ENCODE measurements around the gene KL.

KL gene

DNA sequence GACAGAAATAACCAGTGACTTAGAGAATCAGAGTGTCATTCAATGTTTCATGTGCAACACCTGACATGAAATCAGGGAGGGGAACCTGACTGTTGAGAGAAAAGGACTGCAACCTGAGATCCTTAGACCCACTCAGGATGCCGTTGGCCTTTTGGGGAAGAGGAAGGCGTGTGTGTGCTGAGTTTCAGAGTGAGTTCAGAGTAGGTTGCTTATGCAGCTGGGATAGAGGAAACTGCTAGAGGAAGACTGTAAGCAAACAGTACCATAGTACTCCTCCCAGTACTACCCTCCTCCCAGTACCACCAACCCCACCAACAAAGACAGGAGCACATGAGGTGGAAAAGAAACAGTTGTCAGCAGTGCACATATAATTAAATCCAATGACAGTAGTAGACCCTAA is 63.7 kb downstream of the KL start:
- H3K4me2 ChIP-seq (ENCODE audit: insufficient read depth, low read length, poor library complexity, severe bottlenecking), result no peak overlapping the region
- H3K36me3 ChIP-seq (replicated peaks in 1 of 2; ENCODE audit: control insufficient read depth in 2 of 2, insufficient read depth in 2 of 2, low read length in 2 of 2), result no peaks in the 10 kb centered on the region
- no CpG with 5 or more reads among the region's 2 CpGs for WGBS, 2 donors (ENCODE audit: extremely low coverage in 2 of 2, insufficient read length in 2 of 2, insufficient replicate concordance in 1 of 2)
- H2BK5ac ChIP-seq (ENCODE audit: low read length), result no peak overlapping the region
- DNase-seq (ENCODE audit: low spot score), result no peak
- H4K8ac ChIP-seq (ENCODE audit: low read depth, low read length), result no peak overlapping the region
- no peak overlapping the region for H2AFZ ChIP-seq (ENCODE audit: low read length)
- H2AK5ac ChIP-seq (ENCODE audit: low read depth, low read length), result no peak overlapping the region
- no peak overlapping the region for H3K18ac ChIP-seq (ENCODE audit: low read length)
- no peak overlapping the region for H3K14ac ChIP-seq (ENCODE audit: low read length)
- no peaks in the 10 kb centered on the region for H3K79me1 ChIP-seq (ENCODE audit: low read depth, low read length)
- H3K4me3 ChIP-seq (ENCODE audit: low read length in 2 of 2), result no peak overlapping the region
- peaks cover 0 to 9% of the 10 kb centered on the region in 2 donors for H3K4me1 ChIP-seq (ENCODE audit: control insufficient read depth in 2 of 2, insufficient read depth in 1 of 2, low read depth in 1 of 2, low read length in 2 of 2)
- no peak overlapping the region for H3K27ac ChIP-seq (replicated peaks; ENCODE audit: low read length)
- H3K9me3 ChIP-seq (replicated peaks in 1 of 2; ENCODE audit: control insufficient read depth in 2 of 2, insufficient read depth in 1 of 2, low read depth in 1 of 2, low read length in 2 of 2), result no peaks in the 10 kb centered on the region
- H3K23ac ChIP-seq (ENCODE audit: low read depth, low read length, poor library complexity), result no peak overlapping the region
- H4K91ac ChIP-seq (ENCODE audit: low read depth, low read length, poor library complexity), result no peak overlapping the region
- H2BK15ac ChIP-seq (ENCODE audit: low read length), result no peak overlapping the region
- H3K9ac ChIP-seq (ENCODE audit: low read depth, low read length, poor library complexity), result no peak overlapping the region
- no peak overlapping the region for H2BK12ac ChIP-seq (ENCODE audit: low read length)
- H2BK120ac ChIP-seq (ENCODE audit: low read depth, low read length), result no peak overlapping the region
- H3K4ac ChIP-seq (ENCODE audit: low read length), result no peak overlapping the region
- H3K27me3 ChIP-seq (ENCODE audit: control insufficient read depth in 3 of 3, insufficient read depth in 3 of 3, low read depth in 1 of 3, low read length in 3 of 3), result no peaks in the 10 kb centered on the region

DNA sequence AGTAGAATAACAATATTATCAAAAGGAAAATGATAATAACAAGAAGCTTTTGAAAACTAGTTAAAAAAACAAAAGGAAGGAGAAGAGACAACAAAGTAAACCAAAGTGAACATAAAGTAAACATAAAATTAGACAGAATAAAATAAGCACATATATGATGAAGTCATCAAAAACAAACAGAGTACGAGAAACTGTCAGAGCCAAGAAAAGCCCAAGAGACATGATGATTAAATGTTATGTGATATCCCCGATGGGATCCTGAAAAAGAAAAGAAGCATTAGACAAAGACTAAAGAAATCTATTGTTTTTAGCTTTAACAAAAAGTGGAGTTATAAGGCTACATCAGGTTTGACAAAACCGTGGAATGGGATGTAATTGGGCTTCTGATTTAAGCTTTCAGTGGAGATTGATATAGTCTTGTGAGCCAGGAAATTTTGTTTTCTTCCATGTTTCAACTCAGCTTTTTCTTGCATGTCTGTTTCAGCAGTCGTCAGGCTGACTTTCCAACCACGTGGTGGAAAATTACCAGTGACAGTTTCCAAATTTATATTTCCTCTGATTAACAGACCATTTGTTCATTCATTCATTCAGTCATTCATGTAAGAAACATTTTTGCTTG is 64.9 kb downstream of the KL start:
- Histone ChIP-seq H3K79me1 (ENCODE audit: low read depth, low read length) (no peaks in the 10 kb centered on the region), H3K9ac (ENCODE audit: low read depth, low read length, poor library complexity) (no peak overlapping the region), H3K4me1 (ENCODE audit: control insufficient read depth in 2 of 2, insufficient read depth in 1 of 2, low read depth in 1 of 2, low read length in 2 of 2) (peaks cover 0 to 9% of the 10 kb centered on the region in 2 donors), H3K14ac (ENCODE audit: low read length) (no peak overlapping the region), H2AFZ (ENCODE audit: low read length) (no peak overlapping the region), H3K23ac (ENCODE audit: low read depth, low read length, poor library complexity) (no peak overlapping the region), H3K4me2 (ENCODE audit: insufficient read depth, low read length, poor library complexity, severe bottlenecking) (no peak overlapping the region), H3K27ac (replicated peaks; ENCODE audit: low read length) (no peak overlapping the region), H2BK120ac (ENCODE audit: low read depth, low read length) (no peak overlapping the region), H3K27me3 (ENCODE audit: control insufficient read depth in 3 of 3, insufficient read depth in 3 of 3, low read depth in 1 of 3, low read length in 3 of 3) (no peaks in the 10 kb centered on the region), H3K36me3 (replicated peaks in 1 of 2; ENCODE audit: control insufficient read depth in 2 of 2, insufficient read depth in 2 of 2, low read length in 2 of 2) (no peaks in the 10 kb centered on the region), H3K4ac (ENCODE audit: low read length) (no peak overlapping the region), H2BK12ac (ENCODE audit: low read length) (no peak overlapping the region), H3K9me3 (replicated peaks in 1 of 2; ENCODE audit: control insufficient read depth in 2 of 2, insufficient read depth in 1 of 2, low read depth in 1 of 2, low read length in 2 of 2) (no peaks in the 10 kb centered on the region), H4K91ac (ENCODE audit: low read depth, low read length, poor library complexity) (no peak overlapping the region), H2AK5ac (ENCODE audit: low read depth, low read length) (no peak overlapping the region), H2BK5ac (ENCODE audit: low read length) (no peak overlapping the region), H3K18ac (ENCODE audit: low read length) (no peak overlapping the region), H3K4me3 (ENCODE audit: low read length in 2 of 2) (no peak overlapping the region), H2BK15ac (ENCODE audit: low read length) (no peak overlapping the region), H4K8ac (ENCODE audit: low read depth, low read length) (no peak overlapping the region)
- DNase-seq (ENCODE audit: low spot score), result no peak
- WGBS, 2 donors (ENCODE audit: extremely low coverage in 2 of 2, insufficient read length in 2 of 2, insufficient replicate concordance in 1 of 2), result no CpG with 5 or more reads among the region's 5 CpGs

DNA sequence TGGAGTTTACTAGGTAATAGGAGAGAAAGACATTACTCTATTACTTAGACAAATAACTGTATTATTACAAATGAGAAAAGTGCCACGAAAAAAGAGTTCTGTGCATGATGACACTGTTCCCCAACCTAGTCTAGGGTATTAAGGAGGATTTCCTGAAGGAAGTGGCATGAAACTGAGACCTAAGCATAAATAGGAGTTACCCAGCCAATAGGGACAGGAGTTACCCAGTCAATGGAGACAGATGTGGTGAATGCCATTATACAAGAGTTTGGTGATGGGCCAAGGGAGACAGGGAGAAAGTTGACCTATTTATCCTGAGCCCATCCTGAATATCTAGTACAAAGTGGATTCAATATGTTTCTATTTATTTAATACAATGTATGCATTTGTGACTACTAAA is 65.4 kb downstream of the KL start:
- Histone ChIP-seq H2BK12ac (ENCODE audit: low read length) (no peak overlapping the region), H2BK15ac (ENCODE audit: low read length) (no peak overlapping the region), H3K9ac (ENCODE audit: low read depth, low read length, poor library complexity) (no peak overlapping the region), H3K4me1 (ENCODE audit: control insufficient read depth in 2 of 2, insufficient read depth in 1 of 2, low read depth in 1 of 2, low read length in 2 of 2) (peaks cover 3 to 7% of the 10 kb centered on the region in 2 donors), H3K18ac (ENCODE audit: low read length) (no peak overlapping the region), H3K27ac (replicated peaks; ENCODE audit: low read length) (no peak overlapping the region), H3K14ac (ENCODE audit: low read length) (no peak overlapping the region), H4K91ac (ENCODE audit: low read depth, low read length, poor library complexity) (no peak overlapping the region), H2BK120ac (ENCODE audit: low read depth, low read length) (no peak overlapping the region), H2BK5ac (ENCODE audit: low read length) (no peak overlapping the region), H2AK5ac (ENCODE audit: low read depth, low read length) (no peak overlapping the region), H3K36me3 (replicated peaks in 1 of 2; ENCODE audit: control insufficient read depth in 2 of 2, insufficient read depth in 2 of 2, low read length in 2 of 2) (no peaks in the 10 kb centered on the region), H2AFZ (ENCODE audit: low read length) (no peak overlapping the region), H3K23ac (ENCODE audit: low read depth, low read length, poor library complexity) (no peak overlapping the region), H3K4ac (ENCODE audit: low read length) (no peak overlapping the region), H3K79me1 (ENCODE audit: low read depth, low read length) (no peaks in the 10 kb centered on the region), H3K27me3 (ENCODE audit: control insufficient read depth in 3 of 3, insufficient read depth in 3 of 3, low read depth in 1 of 3, low read length in 3 of 3) (no peaks in the 10 kb centered on the region), H3K9me3 (replicated peaks in 1 of 2; ENCODE audit: control insufficient read depth in 2 of 2, insufficient read depth in 1 of 2, low read depth in 1 of 2, low read length in 2 of 2) (no peaks in the 10 kb centered on the region), H3K4me2 (ENCODE audit: insufficient read depth, low read length, poor library complexity, severe bottlenecking) (no peak overlapping the region), H4K8ac (ENCODE audit: low read depth, low read length) (no peak overlapping the region), H3K4me3 (ENCODE audit: low read length in 2 of 2) (no peak overlapping the region)
- no peak for DNase-seq (ENCODE audit: low spot score)
- no CpG with 5 or more reads among the region's 1 CpG for WGBS, 2 donors (ENCODE audit: extremely low coverage in 2 of 2, insufficient read length in 2 of 2, insufficient replicate concordance in 1 of 2)

DNA sequence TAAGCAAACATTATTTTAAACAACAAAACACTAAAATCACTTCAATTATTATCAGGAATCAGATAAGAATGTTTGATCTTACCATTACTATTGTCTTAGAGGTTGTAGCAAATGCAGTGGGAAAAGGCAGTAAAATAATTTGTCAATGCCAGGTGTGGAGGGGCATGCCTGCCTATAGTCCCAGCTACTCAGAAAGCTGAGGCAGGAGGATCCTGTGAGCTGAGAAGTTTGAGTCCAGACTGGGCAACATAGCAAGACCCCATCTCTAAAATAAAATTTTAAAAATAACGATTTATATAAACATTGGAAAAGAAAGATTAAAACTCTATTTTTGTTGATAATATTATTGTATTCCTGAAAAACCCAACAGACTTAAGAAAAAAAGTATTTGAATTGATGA is 66.8 kb downstream of the KL start:
- H2BK15ac ChIP-seq (ENCODE audit: low read length), result no peak overlapping the region
- H3K27ac ChIP-seq (replicated peaks; ENCODE audit: low read length), result no peak overlapping the region
- no CpG with 5 or more reads among the region's 1 CpG for WGBS, 2 donors (ENCODE audit: extremely low coverage in 2 of 2, insufficient read length in 2 of 2, insufficient replicate concordance in 1 of 2)
- H2BK120ac ChIP-seq (ENCODE audit: low read depth, low read length), result no peak overlapping the region
- peaks cover 3 to 7% of the 10 kb centered on the region in 2 donors for H3K4me1 ChIP-seq (ENCODE audit: control insufficient read depth in 2 of 2, insufficient read depth in 1 of 2, low read depth in 1 of 2, low read length in 2 of 2)
- H4K8ac ChIP-seq (ENCODE audit: low read depth, low read length), result no peak overlapping the region
- DNase-seq (ENCODE audit: low spot score), result no peak
- H3K27me3 ChIP-seq (ENCODE audit: control insufficient read depth in 3 of 3, insufficient read depth in 3 of 3, low read depth in 1 of 3, low read length in 3 of 3), result no peaks in the 10 kb centered on the region
- H2BK12ac ChIP-seq (ENCODE audit: low read length), result no peak overlapping the region
- H3K4ac ChIP-seq (ENCODE audit: low read length), result no peak overlapping the region
- H3K14ac ChIP-seq (ENCODE audit: low read length), result no peak overlapping the region
- no peaks in the 10 kb centered on the region for H3K79me1 ChIP-seq (ENCODE audit: low read depth, low read length)
- H4K91ac ChIP-seq (ENCODE audit: low read depth, low read length, poor library complexity), result no peak overlapping the region
- H3K18ac ChIP-seq (ENCODE audit: low read length), result no peak overlapping the region
- no peak overlapping the region for H3K23ac ChIP-seq (ENCODE audit: low read depth, low read length, poor library complexity)
- no peak overlapping the region for H3K4me2 ChIP-seq (ENCODE audit: insufficient read depth, low read length, poor library complexity, severe bottlenecking)
- H3K36me3 ChIP-seq (replicated peaks in 1 of 2; ENCODE audit: control insufficient read depth in 2 of 2, insufficient read depth in 2 of 2, low read length in 2 of 2), result no peaks in the 10 kb centered on the region
- H3K9ac ChIP-seq (ENCODE audit: low read depth, low read length, poor library complexity), result no peak overlapping the region
- no peak overlapping the region for H2AK5ac ChIP-seq (ENCODE audit: low read depth, low read length)
- no peak overlapping the region for H2BK5ac ChIP-seq (ENCODE audit: low read length)
- no peak overlapping the region for H2AFZ ChIP-seq (ENCODE audit: low read length)
- H3K4me3 ChIP-seq (ENCODE audit: low read length in 2 of 2), result no peak overlapping the region
- no peaks in the 10 kb centered on the region for H3K9me3 ChIP-seq (replicated peaks in 1 of 2; ENCODE audit: control insufficient read depth in 2 of 2, insufficient read depth in 1 of 2, low read depth in 1 of 2, low read length in 2 of 2)
